Colon (tissue), 2 donors: Measurements from ENCODE around the gene CELF4.
A peak's percentile ranks its signal among the peaks of the same experiment; 100 is the strongest.
"Not testable (repeated sequence)": the region's sequence is repeated elsewhere in the genome, so short reads cannot be mapped to it uniquely, and the experiment has no call there.

Experiments
- FAIRE-seq: peaks from 2 replicates; lab custom pipeline; 2012; peaks lifted over from hg19 to GRCh38; lab: Jason Lieb, UNC
- donor health status: control.
- donor health status: control.

Gene CELF4

DNA sequence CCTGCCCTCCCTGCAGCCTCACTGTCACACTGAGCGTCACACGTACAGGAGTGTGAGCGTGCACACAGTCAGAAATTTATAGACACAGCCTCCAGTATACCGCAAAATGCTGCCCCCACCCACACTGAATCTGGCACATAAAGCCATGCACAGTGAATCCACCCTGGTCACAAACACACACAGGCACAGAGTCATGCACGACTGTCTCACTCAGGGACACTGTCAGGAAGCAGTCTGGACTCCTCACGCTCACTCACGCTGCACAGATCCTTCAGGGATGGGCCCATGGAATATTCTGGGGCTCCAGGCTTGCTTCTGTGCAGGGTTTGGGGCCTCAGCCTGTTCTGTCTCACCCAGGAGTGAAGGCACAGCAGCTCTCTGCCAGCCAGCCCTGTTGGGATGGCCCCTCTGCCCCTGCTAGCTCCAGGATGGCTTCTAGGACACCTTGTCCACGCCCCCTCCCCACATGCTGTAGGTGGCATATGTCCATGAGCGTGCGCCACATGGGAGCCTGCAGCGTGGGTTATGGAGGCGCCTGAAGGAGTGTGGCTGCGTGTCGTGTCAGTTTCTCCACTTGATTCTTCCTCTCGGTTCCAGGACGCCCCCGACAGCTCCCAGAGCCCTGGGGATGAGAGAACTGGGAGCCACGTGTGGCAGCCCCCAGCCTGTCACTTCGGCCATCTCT is 175.8 kb downstream of the CELF4 start:
- no peak for FAIRE-seq

GRCh38 chr18:37389041-37389440 is 176.6 kb downstream of the CELF4 start:
- no peak for FAIRE-seq

DNA sequence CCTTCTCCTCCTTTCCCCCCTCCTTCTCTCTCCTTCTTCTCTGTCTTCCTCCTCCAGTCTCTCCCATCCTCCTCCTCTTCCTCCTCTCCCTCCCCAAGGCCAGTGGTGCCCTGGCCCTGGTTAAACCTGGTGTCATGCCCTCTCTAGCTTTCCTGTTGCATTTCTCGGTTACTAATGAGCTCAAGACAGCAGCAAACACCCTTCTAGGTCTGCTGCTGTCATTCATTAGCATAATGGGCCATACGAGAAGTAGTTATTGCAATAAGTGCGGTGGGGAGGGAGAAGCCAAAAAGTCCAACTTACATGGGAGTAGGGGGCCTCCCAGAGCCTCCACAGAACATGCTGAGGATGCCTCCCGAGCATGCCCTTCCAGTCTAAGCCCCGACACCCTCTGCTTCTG is 177.2 kb downstream of the CELF4 start:
- no peak for FAIRE-seq

- FAIRE-seq, result peak; percentile 14
Measured at GRCh38 chr18:37385846-37386778, 179.5 kb downstream of the CELF4 start.

- FAIRE-seq, result no peak
Measured at GRCh38 chr18:37383846-37384595, 181.6 kb downstream of the CELF4 start.

DNA sequence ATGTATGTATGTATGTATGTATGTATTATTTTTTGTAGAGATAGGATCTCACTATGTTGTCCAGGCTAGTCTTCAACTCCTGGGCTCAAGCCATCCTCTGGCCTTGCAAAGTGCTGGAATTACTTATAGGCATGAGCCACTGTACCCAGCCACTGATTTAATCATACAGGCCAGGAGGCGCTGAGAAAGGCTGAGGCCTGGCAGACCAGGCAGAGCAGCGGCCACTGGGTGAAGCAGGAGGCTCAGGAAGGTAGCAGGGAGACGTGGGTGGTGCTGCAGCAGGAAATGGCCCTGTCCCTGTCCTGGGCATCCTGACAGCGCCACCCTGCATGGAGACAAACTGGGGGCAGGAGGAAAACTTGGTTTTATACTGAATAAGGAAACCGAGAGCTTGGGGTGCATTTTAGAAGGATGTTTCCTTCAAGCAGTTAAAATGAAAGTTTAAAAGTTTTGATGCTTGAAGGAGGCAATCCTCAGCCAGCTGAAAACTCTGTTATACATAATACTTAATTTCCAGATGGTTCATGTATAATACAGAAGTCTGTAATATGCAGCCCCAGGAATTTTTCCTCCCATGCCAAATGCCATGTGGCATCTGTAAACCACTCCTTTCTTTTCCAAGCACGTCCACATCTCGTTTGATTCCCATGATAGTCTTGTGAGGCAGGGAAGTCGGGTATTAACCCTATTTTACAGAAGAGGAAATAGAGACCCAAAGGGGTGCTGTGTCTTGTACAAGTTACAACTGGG is 182.4 kb downstream of the CELF4 start:
- no peak for FAIRE-seq

DNA sequence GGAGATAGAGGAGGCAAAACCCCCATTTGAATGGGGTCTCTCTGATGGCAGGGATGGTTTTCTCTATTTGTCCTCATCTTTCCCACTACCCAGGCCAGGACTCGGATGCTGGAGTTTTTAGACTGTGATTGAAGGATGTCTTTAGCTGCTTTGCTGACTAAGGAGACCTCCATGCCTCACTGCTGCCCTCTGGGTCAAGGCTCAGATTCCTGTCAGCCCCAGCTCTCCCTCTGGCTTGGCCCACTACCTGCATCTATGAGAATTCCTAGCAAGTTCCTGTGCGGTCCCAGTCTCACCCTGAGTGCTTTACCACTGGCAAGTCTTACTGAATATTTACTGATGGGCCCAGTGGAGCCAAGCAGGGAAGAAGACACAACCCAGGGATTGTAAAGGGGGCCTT is 184.0 kb downstream of the CELF4 start:
- no peak for FAIRE-seq

- FAIRE-seq, result no peak
Measured at GRCh38 chr18:37380546-37381110, 185.0 kb downstream of the CELF4 start.

DNA sequence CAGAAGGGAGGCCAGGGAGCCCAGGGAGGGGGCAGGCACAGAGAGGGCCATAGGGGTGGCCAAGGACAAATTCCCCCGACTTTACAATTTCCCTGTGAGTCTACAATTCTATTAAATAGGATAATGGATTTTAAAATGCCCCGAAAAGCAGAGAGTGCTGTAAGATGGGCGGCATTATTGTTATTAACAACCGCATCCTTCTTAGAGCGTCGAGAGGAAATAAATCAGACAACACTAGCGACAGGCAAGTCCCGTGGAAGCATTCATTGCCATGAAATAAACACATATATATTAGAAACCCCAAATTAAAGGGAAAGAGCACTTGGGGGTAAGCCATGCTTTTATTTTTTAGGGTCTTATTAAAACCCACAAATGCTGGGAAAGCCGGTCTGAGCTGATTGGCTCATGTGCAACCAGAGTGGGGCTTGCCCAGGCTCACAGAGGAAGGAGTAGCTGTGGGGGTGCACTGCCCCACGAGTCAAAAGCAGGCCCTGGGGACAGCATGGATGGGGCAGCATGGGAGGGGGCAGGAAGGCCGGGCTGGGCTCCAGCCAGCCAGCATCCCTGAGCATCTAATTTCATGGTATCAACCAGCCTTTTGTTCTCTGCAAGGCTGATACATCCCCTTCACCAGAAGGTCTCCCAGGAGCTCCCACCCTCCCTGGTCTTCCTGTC is 187.1 kb downstream of the CELF4 start:
- no peak for FAIRE-seq

GRCh38 chr18:37375181-37375580 is 190.4 kb downstream of the CELF4 start:
- no peak for FAIRE-seq

DNA sequence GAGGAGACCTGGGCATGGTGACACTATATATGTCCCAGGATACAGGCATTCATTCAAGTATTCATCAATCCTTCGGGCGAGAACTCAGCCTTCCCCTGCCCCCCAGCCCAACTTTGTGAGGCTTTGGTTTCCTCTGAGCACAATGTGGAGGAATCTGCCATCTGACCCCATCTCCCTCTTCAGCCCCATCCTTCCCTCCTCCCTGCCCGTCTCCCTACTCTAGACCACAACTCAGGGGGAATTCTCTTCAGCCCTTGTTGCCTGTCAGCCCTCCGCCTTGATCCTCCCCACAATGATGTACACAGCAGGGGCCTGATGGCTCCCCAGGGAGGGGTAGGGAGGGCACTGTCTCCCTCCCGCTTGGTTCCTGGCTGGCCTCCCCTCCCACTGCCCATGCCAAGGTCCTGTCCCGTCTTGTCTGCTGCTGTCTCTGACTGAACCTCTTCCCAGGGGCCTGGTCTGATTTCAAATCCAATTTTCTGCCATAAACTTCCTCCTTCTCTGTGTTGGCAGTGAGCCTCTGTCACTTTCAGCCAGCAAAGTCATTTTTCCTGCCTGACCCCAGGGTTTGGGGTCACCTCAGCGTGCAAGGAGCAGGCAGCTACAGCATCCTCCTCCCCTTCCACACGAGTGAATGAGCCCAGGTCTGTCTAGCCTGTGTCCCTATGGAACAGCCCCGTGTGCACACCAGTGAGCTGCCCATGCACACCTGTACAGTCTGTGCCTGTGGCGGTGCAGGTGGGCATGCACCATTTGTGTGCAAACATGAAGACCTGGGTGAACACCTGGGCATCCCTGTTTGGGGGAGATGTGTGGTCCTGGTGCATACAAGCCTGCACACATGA is 197.3 kb downstream of the CELF4 start:
- FAIRE-seq, result no peak

GRCh38 chr18:37364237-37364636 is 201.4 kb downstream of the CELF4 start:
- no peak for FAIRE-seq

DNA sequence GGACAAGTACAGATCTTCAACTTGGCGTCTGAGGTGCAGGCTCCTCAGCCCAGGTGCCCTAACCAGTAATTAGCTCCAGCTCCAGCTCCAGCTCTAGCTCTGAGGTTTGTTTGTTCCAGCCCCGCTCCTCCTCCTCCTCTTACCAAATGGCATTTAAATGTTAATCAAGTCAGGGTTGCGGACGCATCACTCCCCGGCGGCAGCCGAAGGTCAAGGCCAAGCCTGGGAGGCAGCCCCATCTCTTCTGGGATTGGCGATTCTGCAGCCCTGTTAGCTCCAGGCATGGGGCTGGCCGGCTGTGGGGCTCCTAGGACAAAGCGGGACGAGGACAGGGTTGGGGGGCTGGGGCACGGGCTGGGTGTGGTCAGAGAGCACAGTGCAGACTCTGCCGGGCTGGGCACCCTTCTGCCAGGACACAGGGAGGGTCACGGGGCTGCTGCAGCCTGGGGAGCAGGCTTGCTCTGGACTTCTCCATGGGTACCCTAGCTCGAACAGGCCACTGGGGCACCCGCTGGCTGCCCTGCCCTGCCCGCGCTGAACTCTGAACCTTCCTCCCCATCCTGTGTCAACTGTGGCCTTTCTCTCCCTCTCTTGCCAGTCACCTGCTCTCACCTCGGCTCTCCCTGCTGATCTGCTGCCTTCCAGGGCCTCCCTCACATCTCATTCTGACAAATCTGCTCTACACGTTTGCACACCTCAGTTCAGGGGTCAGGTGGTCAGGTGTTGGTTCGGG is 203.3 kb downstream of the CELF4 start:
- FAIRE-seq, result no peak

DNA sequence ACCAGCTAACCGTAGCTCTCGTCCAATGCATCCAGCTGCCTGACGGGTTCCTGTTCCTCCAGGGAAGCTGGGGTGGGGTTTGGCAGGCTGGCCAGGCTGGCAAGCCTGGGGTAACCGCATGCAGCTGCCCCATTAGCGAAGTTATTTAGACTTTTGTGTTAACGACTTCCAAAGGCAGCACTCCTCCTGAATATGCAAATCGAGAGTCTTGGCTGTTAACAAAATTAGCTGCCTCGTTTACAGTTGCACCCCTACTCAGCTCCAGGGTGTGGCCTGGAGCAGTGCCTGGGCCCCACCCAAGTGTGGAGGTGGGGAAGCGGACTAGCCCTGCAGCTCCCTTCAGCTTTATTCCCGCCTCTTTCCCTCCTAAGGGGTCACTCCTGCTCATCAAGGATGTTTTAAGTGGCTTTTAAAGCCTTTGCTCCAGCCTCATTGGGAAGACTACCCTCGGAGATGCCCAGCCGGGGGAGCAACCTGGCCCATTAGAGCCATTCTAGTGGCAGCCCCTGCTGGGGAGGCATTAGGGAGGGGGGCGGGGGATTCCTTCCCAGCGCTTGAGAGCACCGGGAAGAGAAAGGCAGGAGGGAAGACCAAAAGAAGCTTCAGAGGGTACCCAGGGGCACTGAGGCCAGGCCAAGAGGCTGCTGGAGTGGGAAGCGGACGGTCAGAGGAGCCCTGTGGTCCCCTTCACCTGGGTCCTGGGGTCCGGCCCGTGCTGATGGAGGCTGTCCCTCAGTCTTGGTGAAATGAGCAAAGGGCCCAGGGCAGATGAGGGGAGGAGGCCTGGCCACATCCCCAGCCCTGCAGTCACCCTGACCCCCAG is 204.1 kb downstream of the CELF4 start:
- FAIRE-seq, result no peak

- FAIRE-seq, result not testable (repeated sequence)
Measured at GRCh38 chr18:37358061-37358460, 207.5 kb downstream of the CELF4 start.

DNA sequence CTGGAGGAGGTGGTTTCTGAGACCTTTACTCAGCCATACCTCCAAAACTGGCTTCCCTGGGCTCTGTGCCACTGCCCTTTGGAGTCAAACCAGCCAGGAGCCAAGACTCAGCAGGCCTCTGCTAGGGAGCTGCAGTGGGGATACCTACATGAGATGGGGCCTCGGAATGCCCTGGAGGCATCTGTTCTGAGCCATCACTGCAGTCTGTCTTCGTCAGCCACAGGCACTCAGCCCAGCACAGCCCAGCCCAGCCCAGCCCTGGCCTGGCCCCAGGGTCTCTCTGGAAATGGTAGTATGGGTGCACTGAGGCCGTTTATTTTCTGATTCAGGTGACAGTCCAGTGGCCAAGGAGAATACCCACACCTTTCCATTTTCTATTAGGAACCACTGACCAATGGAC is 209.8 kb downstream of the CELF4 start:
- no peak for FAIRE-seq

DNA sequence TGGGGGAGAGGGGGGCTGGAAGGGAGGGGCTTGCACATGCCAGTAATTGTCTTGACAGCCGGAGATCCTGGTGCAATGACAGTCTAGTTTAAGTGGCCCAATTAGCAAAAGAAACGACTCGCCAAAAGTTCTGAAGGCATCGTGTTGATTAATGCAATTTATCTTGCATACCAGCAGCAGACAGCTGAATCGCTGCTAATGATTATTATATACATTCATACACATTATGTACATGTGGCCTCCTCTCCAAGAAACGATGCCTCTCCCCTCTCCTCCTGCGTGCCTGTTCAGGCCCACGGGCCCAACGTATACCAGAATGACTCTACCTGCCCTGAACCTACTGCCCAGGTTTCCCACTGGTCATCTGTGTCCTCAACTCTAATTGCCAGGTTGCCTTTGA is 214.5 kb downstream of the CELF4 start:
- FAIRE-seq, result no peak

DNA sequence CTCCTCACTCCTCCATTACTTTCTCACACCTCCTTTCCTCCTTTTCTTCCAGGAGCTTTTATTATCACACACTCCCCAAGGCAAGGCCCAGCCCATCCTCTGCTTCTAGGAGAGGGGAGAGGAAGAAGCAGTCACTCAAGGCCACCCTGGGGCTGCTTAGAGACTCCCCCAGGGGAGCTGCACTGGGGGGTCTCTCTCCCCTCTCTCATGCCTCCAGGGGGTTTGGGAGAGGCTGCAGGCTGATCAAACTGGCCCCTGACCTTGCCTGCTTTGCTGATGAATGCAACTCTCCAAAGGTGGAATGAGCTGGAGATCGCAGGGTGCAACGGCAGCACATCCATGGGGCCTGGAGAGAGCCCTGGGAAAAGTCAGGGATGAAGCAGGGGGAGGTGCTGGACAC is 216.9 kb downstream of the CELF4 start:
- FAIRE-seq, result no peak

GRCh38 chr18:37346048-37346447 is 219.6 kb downstream of the CELF4 start:
- no peak for FAIRE-seq
